Heart left ventricle (tissue), 13 donors: Measurements from ENCODE around the gene F8.

ENCODE experiments used
- POLR2A ChIP-seq, 2 donors: fragments of 450-650 bp; IDR thresholded peaks; one replicate each; pipeline ENCODE4 v1.6.1; 2017; ENCODE audit warnings: antibody characterized with exemption in 2 of 2, mild to moderate bottlenecking in 2 of 2, moderate library complexity in 2 of 2
- TF ChIP-seq, protein P1 (sequence below), 12 donors: fragments of 200-600 bp; sonication (generic) in 4 of 12; IDR thresholded peaks; one replicate each; pipeline versions ENCODE4 v1.5.0 to v1.8.0; 2018 to 2022; ENCODE audit warnings: antibody characterized with exemption in 12 of 12, mild to moderate bottlenecking in 5 of 12
- donor health status: ischemic (EF 13 %, LVEDD 7.1; RV severe dilation, severe dysfunction).
- donor health status: DM: no; HTN: yes; CAD: no.
- donor health status: DM: no; HTN: no; CAD: no.
- donor health status: ischemic (EF 25% LVEDD 6.9; RV normal size, moderate dysfunction).
- donor health status: ischemic (EF 25% LVEDD 5.7; RV mildly dilated, moderate dysfunction).
- donor health status: ischemic (EF 35%, LVEDD 5.7; RV mildly dilated, moderate dysfunction).
- donor health status: nonischemic (EF 11% LVEDD 7.7; RV severe dilation, severe dysfunction).
- donor health status: DM: yes; HTN: yes; CAD: no.
- donor health status: PGD.
- donor health status: ischemic (EF 29% LVEDD 5.4; RV normal size, mild dysfunction).
- donor health status: nonischemic (EF 23%, LVEDD 6.1; RV moderate dilation, normal function).

DNA sequence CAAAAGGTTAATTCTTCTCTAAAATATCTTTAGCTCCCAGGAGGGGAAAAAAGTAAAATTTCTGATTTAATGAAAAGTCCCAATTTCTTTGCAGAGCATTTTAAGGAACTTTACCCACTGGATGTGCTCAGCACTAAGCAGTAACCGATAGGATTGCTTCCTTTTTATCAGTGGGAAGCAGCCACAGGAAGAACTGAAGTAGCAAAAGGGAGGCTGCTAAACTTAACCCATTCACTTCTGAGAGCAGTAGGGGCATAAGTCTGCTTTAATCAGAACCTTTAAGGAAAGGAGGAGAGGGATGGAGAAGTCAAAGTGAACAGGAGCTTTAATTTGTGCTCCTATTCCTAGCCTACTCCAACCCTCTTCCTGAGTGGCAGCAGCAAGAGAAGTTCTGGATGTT is at the start of gene F8:
- TF ChIP-seq, protein P1, sequence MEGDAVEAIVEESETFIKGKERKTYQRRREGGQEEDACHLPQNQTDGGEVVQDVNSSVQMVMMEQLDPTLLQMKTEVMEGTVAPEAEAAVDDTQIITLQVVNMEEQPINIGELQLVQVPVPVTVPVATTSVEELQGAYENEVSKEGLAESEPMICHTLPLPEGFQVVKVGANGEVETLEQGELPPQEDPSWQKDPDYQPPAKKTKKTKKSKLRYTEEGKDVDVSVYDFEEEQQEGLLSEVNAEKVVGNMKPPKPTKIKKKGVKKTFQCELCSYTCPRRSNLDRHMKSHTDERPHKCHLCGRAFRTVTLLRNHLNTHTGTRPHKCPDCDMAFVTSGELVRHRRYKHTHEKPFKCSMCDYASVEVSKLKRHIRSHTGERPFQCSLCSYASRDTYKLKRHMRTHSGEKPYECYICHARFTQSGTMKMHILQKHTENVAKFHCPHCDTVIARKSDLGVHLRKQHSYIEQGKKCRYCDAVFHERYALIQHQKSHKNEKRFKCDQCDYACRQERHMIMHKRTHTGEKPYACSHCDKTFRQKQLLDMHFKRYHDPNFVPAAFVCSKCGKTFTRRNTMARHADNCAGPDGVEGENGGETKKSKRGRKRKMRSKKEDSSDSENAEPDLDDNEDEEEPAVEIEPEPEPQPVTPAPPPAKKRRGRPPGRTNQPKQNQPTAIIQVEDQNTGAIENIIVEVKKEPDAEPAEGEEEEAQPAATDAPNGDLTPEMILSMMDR (IDR thresholded peaks at IDR 0.05) = no peak
- peak in 1 of 2 donors; percentile 22 for TF ChIP-seq POLR2A (IDR thresholded peaks at IDR 0.05)
